ENCODE results near the gene MITF. TPM values are rescaled to one million over a fixed set of nuclear protein-coding genes. Genes with fewer than 3 reads are reported as not detected.

The MITF gene, protein sequence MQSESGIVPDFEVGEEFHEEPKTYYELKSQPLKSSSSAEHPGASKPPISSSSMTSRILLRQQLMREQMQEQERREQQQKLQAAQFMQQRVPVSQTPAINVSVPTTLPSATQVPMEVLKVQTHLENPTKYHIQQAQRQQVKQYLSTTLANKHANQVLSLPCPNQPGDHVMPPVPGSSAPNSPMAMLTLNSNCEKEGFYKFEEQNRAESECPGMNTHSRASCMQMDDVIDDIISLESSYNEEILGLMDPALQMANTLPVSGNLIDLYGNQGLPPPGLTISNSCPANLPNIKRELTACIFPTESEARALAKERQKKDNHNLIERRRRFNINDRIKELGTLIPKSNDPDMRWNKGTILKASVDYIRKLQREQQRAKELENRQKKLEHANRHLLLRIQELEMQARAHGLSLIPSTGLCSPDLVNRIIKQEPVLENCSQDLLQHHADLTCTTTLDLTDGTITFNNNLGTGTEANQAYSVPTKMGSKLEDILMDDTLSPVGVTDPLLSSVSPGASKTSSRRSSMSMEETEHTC
- total RNA-seq: 3.1 and 3.2 TPM in 2 replicates

DNA sequence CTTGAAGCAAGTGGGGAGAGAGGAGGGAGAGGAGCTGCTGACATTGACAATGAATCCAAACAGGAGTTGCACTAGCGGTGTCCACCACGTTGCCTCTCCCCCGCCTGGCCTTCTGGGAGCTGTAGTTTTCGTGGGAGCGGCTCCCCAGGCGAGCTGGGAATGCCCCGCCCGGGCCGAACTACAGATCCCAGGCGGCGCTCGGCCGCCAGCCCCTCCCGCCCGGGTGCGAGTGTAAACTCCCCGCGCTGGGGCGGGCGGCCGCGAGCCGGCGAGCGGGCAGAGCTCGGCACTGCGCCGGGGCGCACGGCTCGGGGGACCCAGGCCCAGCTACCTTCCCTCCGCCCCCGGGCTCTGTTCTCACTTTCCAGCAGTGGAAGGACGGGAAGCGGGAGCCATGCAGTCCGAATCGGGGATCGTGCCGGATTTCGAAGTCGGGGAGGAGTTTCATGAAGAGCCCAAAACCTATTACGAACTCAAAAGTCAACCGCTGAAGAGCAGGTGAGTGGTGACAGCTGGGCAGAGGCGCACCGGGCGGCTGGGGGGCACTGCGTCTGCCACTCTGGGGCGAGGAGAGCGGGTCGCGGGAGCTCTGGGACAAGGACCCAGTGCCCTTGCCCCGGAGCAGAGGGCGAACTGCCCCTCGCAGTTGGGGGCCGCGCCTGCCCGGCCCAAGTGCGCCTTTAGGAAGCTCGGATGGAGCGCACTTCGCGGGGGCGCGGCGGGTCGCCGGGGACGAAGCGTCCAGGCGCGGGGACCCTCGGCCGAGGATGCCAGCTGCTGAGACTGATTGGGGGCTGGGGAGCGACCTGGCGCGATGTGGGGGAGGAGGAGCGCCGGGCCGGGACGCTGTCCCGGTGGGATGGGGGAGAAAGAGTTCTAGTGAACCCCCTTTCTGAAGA is at the start of gene MITF:
Gene MITF, plus strand, starts transcription at position 261 of the 899 bp plus-strand sequence. Its CDS starts 134 bp downstream, at position 395.

DNA sequence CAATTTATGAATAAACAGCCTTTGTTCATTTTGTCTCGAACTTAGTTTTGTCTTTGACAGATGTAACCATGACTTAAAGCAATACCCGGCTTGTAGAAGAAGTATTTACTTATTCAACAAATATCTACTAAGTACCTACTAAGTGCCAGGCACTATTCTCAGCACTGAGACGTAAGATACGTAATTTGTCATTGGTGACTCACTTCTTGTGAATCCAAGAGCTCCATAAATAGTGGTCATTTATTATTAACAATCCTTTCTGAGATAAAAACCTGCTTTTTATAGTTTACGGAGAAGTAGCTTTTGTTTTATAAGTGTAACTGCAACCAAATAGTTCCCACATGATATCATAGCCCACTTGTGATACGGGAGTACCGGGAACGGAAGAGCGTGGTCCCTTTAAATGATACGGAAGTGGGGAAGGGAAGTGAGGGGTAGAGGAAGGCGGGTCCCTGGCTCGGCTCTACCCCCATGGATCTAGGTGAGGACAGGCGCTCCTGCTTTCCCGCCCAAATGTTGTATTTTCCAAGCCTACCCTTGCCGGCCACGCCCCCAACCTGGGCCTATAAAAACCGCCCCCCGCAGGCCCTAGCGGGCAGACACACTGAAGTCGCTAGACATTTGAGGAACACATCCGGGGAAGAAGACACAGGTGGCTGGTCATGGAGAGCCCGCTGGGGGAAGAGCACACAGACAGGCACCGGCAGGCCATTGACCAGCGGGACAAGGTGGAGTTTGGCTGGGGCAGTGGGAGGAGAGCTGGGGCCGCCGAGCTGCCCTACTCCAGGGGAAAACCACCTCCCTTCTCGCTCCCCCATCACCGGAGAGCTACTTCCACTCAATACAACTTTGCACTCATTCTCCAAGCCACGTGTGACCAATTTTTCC is 260.1 kb downstream of the MITF start, which contains the start of gene SAMMSON:
Gene SAMMSON, plus strand, starts transcription at position 594 of the 888 bp plus-strand sequence.

Measured in mammary microvascular endothelial cell (primary cell).